ENCODE data around the gene ZSCAN5B. TPM values are rescaled to one million over a fixed set of nuclear protein-coding genes. Genes with fewer than 3 reads are reported as not detected.

Gene ZSCAN5B
- total RNA-seq, 1 experiment from 2014 or later = not detected

GRCh38 chr19:56148096-56148495 is 49.5 kb downstream of the ZSCAN5B start:
- no peak for ATAC-seq

More at GRCh38 chr19:56148096-56148495, 49.5 kb downstream of the ZSCAN5B start:
- Mint-ChIP-seq H3K27me3 (ENCODE audit: low read depth) (no peaks in the 10 kb centered on the region), H3K4me1 (peaks cover 9% of the 10 kb centered on the region), H3K27ac (no peak overlapping the region), H3K4me3 (no peak overlapping the region), H3K9me3 (peaks cover 7% of the 10 kb centered on the region), H3K36me3 (peaks cover 29% of the 10 kb centered on the region)
- DNase-seq (ENCODE audit: low spot score) = no peak
- TF ChIP-seq NFYB (CRISPR knock-in tag; conservative IDR thresholded peaks at IDR 0.05; ENCODE audit: low read depth) (no peak), TCF7 (CRISPR knock-in tag; IDR thresholded peaks at IDR 0.05; ENCODE audit: low read depth) (no peak), ZNF396 (CRISPR knock-in tag; IDR thresholded peaks at IDR 0.05; ENCODE audit: borderline replicate concordance) (no peak), ZNF138 (CRISPR knock-in tag; conservative IDR thresholded peaks at IDR 0.05) (no peak), FOXP4 (CRISPR knock-in tag; IDR thresholded peaks at IDR 0.05) (no peak), ARID4B (CRISPR knock-in tag; IDR thresholded peaks at IDR 0.05; ENCODE audit: borderline replicate concordance) (no peak), STAT6 (CRISPR knock-in tag; conservative IDR thresholded peaks at IDR 0.05; ENCODE audit: low read depth) (no peak), ZNF317 (CRISPR knock-in tag; IDR thresholded peaks at IDR 0.05; ENCODE audit: borderline replicate concordance, low read depth) (no peak), ATF2 (CRISPR knock-in tag; IDR thresholded peaks at IDR 0.05; ENCODE audit: borderline replicate concordance, low read depth) (no peak), MLX (CRISPR knock-in tag; IDR thresholded peaks at IDR 0.05) (no peak), ZNF425 (CRISPR knock-in tag; conservative IDR thresholded peaks at IDR 0.05) (no peak), ZNF416 (CRISPR knock-in tag; IDR thresholded peaks at IDR 0.05) (no peak), MAX (CRISPR knock-in tag; IDR thresholded peaks at IDR 0.05) (no peak), AFF4 (CRISPR knock-in tag; IDR thresholded peaks at IDR 0.05; ENCODE audit: borderline replicate concordance) (no peak)
- ChIA-PET CTCF (interaction anchor here (1.9 kb wide), 1 partner anchor 43 kb away, joined by 7 read pairs; no protein-coding TSS in a partner anchor), POLR2A (no interaction called here)

All from WTC11 (cell line).